Mesodermal cell (in vitro differentiated cells): Measurements from ENCODE around the gene DIPK1B.
"Not testable (repeated sequence)": the region's sequence is repeated elsewhere in the genome, so short reads cannot be mapped to it uniquely, and the experiment has no call there.

Source experiments
- H3K27ac ChIP-seq: 2 replicates; pipeline ENCODE4 v1.7.0; 2013; ENCODE audit warnings: mild to moderate bottlenecking, low read depth, low read length, moderate library complexity; ENCODE audit not compliant: severe bottlenecking
- H3K36me3 ChIP-seq: 2 replicates; pipeline ENCODE4 v1.7.1; 2013; ENCODE audit warnings: mild to moderate bottlenecking, low read length, moderate library complexity; ENCODE audit not compliant: control insufficient read depth, insufficient read depth
- H3K4me1 ChIP-seq: one replicate; pipeline ENCODE4 v1.7.1; 2013; ENCODE audit warnings: mild to moderate bottlenecking, low read length; ENCODE audit not compliant: insufficient read depth, control insufficient read depth, poor library complexity, severe bottlenecking
- H3K4me3 ChIP-seq: 2 replicates; pipeline ENCODE4 v1.7.0; 2013; ENCODE audit warnings: low read length, control low read depth, mild to moderate bottlenecking; ENCODE audit not compliant: insufficient read depth, poor library complexity, severe bottlenecking; ENCODE audit errors: extremely low read depth
- H3K9me3 ChIP-seq: 2 replicates; pipeline ENCODE4 v1.7.1; 2013; ENCODE audit warnings: mild to moderate bottlenecking, low read length, moderate library complexity; ENCODE audit not compliant: control insufficient read depth
- WGBS, 2 experiments: methylation state at CpG; one replicate each; pipeline ENCODE4 v1.1.5; 2013; ENCODE audit warnings: missing lambda C conversion rate in 2 of 2; ENCODE audit not compliant: insufficient coverage in 2 of 2; 5-methylcytosine and 5-hydroxymethylcytosine counted together

DIPK1B gene

GRCh38 chr9:136705564-136705963 is 6.8 kb upstream of the DIPK1B start:
- Histone ChIP-seq H3K4me3 (no peak overlapping the region), H3K9me3 (no peaks in the 10 kb centered on the region), H3K27ac (no peak overlapping the region), H3K36me3 (no peaks in the 10 kb centered on the region), H3K4me1 (peaks cover 13% of the 10 kb centered on the region)
- 91 to 92% methylated on average over 2 to 4 of the region's 7 CpGs for WGBS, 2 experiments

GRCh38 chr9:136707011-136707410 is 5.4 kb upstream of the DIPK1B start:
- H3K36me3 ChIP-seq, result no peaks in the 10 kb centered on the region
- peaks cover 8% of the 10 kb centered on the region for H3K4me1 ChIP-seq
- no peak overlapping the region for H3K4me3 ChIP-seq
- H3K27ac ChIP-seq, result no peak overlapping the region
- 94 to 97% methylated on average over 4 to 7 of the region's 7 CpGs for WGBS, 2 experiments
- no peaks in the 10 kb centered on the region for H3K9me3 ChIP-seq

GRCh38 chr9:136707849-136708517 is 4.4 kb upstream of the DIPK1B start:
- Histone ChIP-seq H3K9me3 (no peaks in the 10 kb centered on the region), H3K4me1 (peaks cover 8% of the 10 kb centered on the region), H3K4me3 (no peak overlapping the region), H3K36me3 (no peaks in the 10 kb centered on the region), H3K27ac (no peak overlapping the region)
- 88 to 93% methylated on average over 18 to 19 of the region's 22 CpGs for whole genome bisulfite sequencing, 2 experiments

- WGBS, 2 experiments, result 93 to 96% methylated on average over 19 to 24 of the region's 24 CpGs
These were observed 2.8 kb upstream of the DIPK1B start for GRCh38 chr9:136709454-136710109.

GRCh38 chr9:136710543-136710942 is 1.8 kb upstream of the DIPK1B start:
- Histone ChIP-seq H3K9me3 (no peaks in the 10 kb centered on the region), H3K4me1 (peaks cover 18% of the 10 kb centered on the region), H3K27ac (no peak overlapping the region), H3K4me3 (no peak overlapping the region), H3K36me3 (peaks cover 5% of the 10 kb centered on the region)
- 96% methylated on average over 6 of the region's 7 CpGs for WGBS, 2 experiments

More at GRCh38 chr9:136709454-136710109, 2.8 kb upstream of the DIPK1B start:
- Histone ChIP-seq H3K36me3 (peaks cover 5% of the 10 kb centered on the region), H3K9me3 (no peaks in the 10 kb centered on the region), H3K4me1 (peaks cover 17% of the 10 kb centered on the region), H3K27ac (no peak overlapping the region), H3K4me3 (no peak overlapping the region)

GRCh38 chr9:136711219-136711648 is 1.1 kb upstream of the DIPK1B start:
- H3K27ac ChIP-seq, H3K9me3 ChIP-seq, H3K36me3 ChIP-seq: not testable (repeated sequence)
- Histone ChIP-seq H3K4me1 (peaks cover 16% of the 10 kb centered on the region), H3K4me3 (peak overlapping the region; percentile 53)
- WGBS, 2 experiments, result 90 to 100% methylated on average over 2 to 3 of the region's 4 CpGs

- H3K4me3 ChIP-seq, result peak overlapping the region; percentile 73
These were observed 545 bp downstream of the DIPK1B start for GRCh38 chr9:136712690-136713544.

GRCh38 chr9:136713550-136713949 is 1.2 kb downstream of the DIPK1B start:
- no peaks in the 10 kb centered on the region for H3K9me3 ChIP-seq
- peak overlapping the region; percentile 73 for H3K4me3 ChIP-seq
- WGBS, 2 experiments, result 80 to 81% methylated on average over 8 of the region's 8 CpGs
- peaks cover 16% of the 10 kb centered on the region for H3K4me1 ChIP-seq
- H3K36me3 ChIP-seq, result peaks cover 13% of the 10 kb centered on the region
- H3K27ac ChIP-seq, result no peak overlapping the region

More at GRCh38 chr9:136712690-136713544, 545 bp downstream of the DIPK1B start:
- Histone ChIP-seq H3K9me3 (no peaks in the 10 kb centered on the region), H3K36me3 (peaks cover 13% of the 10 kb centered on the region), H3K4me1 (peaks cover 16% of the 10 kb centered on the region), H3K27ac (no peak overlapping the region)
- 11 to 15% methylated on average over 29 to 45 of the region's 56 CpGs for whole genome bisulfite sequencing, 2 experiments

- 85 to 93% methylated on average over 15 of the region's 17 CpGs for WGBS, 2 experiments
- H3K4me3 ChIP-seq, result no peak overlapping the region
- H3K9me3 ChIP-seq, result no peaks in the 10 kb centered on the region
These were observed 1.9 kb downstream of the DIPK1B start for GRCh38 chr9:136714096-136714892.

GRCh38 chr9:136714893-136715274 is 2.5 kb downstream of the DIPK1B start:
- Histone ChIP-seq H3K36me3 (peaks cover 13% of the 10 kb centered on the region), H3K27ac (peak overlapping the region; percentile 53), H3K9me3 (no peaks in the 10 kb centered on the region), H3K4me3 (no peak overlapping the region), H3K4me1 (peaks cover 16% of the 10 kb centered on the region)
- WGBS, 2 experiments, result 80 to 90% methylated on average over 6 to 8 of the region's 8 CpGs

More at GRCh38 chr9:136714096-136714892, 1.9 kb downstream of the DIPK1B start:
- H3K36me3 ChIP-seq, result peaks cover 13% of the 10 kb centered on the region
- peaks cover 16% of the 10 kb centered on the region for H3K4me1 ChIP-seq
- peak overlapping the region; percentile 53 for H3K27ac ChIP-seq
